Measurements from ENCODE around the gene GEN1. TPM values are rescaled to one million over a fixed set of nuclear protein-coding genes. Genes with fewer than 3 reads are reported as not detected.

Gene GEN1
- total RNA-seq, 1 donor: 32.4 TPM

DNA sequence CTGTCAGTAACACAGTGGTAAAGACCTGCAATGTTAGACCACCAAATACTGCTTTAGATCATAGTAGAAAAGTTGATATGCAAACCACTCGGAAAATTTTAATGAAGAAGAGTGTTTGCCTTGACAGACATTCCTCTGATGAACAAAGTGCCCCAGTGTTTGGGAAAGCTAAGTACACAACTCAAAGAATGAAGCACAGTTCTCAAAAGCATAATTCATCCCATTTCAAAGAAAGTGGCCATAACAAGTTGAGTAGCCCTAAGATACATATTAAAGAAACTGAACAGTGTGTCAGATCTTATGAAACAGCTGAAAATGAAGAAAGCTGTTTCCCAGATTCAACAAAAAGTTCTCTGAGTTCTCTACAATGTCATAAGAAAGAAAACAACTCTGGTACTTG is 27.5 kb downstream of the GEN1 start:
- no peak for DNase-seq (ENCODE audit: low read depth)
- H3K4me3 ChIP-seq (ENCODE audit: low read depth, low read length): no peak overlapping the region
- TF ChIP-seq, protein P1, sequence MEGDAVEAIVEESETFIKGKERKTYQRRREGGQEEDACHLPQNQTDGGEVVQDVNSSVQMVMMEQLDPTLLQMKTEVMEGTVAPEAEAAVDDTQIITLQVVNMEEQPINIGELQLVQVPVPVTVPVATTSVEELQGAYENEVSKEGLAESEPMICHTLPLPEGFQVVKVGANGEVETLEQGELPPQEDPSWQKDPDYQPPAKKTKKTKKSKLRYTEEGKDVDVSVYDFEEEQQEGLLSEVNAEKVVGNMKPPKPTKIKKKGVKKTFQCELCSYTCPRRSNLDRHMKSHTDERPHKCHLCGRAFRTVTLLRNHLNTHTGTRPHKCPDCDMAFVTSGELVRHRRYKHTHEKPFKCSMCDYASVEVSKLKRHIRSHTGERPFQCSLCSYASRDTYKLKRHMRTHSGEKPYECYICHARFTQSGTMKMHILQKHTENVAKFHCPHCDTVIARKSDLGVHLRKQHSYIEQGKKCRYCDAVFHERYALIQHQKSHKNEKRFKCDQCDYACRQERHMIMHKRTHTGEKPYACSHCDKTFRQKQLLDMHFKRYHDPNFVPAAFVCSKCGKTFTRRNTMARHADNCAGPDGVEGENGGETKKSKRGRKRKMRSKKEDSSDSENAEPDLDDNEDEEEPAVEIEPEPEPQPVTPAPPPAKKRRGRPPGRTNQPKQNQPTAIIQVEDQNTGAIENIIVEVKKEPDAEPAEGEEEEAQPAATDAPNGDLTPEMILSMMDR (IDR thresholded peaks at IDR 0.05; ENCODE audit: insufficient read depth, low read length): no peak

DNA sequence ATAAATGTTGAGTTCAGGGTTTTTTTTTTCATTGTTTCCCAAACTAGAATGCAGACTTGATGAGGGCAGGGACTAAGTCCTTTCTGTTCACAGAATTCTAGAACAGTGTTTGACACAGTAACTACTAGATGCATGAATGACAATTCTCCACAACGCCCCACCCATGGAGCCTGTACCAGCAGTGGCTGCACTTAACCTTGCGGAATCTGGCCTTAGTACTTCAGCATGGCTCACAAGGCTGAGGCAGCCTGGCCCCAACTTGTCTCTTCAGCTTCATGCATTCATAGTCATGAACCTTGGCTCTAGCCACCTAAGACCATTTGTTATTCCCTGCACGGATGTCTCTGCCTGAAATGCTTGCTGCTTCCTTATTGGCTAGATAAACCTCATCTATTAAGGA is 32.8 kb downstream of the GEN1 start:
- no peak for DNase-seq (ENCODE audit: low read depth)
- no peak overlapping the region for H3K4me3 ChIP-seq (ENCODE audit: low read depth, low read length)
- TF ChIP-seq, protein P1 (IDR thresholded peaks at IDR 0.05; ENCODE audit: insufficient read depth, low read length): no peak

DNA sequence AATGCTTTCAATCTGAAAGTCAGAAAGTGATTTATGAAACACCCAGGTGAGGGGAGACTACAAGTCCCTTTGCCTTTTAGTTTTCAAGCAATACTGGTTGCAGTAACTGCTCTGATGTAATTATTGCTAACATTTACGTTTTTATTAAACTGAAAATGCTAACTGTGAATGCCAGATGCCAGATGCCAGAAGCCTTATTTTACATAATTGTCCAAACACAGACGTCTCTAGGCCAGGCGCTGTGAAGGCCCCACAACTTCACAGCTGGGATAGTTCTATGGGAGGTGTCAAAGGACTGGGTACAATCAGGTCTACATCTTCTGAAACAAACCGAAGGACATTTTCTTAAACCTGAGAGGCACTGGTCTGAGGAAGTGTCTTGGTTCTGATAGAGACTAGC is 34.8 kb downstream of the GEN1 start:
- DNase-seq (ENCODE audit: low read depth): no peak
- TF ChIP-seq, protein P1 (IDR thresholded peaks at IDR 0.05; ENCODE audit: insufficient read depth, low read length): no peak
- no peak overlapping the region for H3K4me3 ChIP-seq (ENCODE audit: low read depth, low read length)

DNA sequence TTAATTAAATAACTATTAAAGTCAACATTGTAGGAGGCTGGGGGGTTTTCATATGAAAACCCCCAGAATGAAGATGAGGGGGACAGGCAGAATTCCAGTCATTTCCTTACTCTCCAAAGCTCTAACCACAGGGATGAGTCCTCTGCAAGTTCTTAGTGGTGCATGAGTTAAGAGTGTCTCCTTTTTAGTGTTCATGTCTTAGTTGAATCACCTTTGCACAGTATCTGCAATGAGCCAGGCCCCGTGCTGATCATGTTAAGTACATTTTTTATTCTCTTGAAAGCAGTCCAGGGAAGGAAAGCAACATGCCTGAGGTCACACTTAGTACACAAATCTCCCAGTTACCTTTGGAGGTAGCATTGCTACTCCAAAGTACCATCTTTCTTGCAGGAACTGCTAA is 36.6 kb downstream of the GEN1 start:
- TF ChIP-seq, protein P1 (IDR thresholded peaks at IDR 0.05; ENCODE audit: insufficient read depth, low read length): no peak
- H3K4me3 ChIP-seq (ENCODE audit: low read depth, low read length): no peak overlapping the region
- no peak for DNase-seq (ENCODE audit: low read depth)

DNA sequence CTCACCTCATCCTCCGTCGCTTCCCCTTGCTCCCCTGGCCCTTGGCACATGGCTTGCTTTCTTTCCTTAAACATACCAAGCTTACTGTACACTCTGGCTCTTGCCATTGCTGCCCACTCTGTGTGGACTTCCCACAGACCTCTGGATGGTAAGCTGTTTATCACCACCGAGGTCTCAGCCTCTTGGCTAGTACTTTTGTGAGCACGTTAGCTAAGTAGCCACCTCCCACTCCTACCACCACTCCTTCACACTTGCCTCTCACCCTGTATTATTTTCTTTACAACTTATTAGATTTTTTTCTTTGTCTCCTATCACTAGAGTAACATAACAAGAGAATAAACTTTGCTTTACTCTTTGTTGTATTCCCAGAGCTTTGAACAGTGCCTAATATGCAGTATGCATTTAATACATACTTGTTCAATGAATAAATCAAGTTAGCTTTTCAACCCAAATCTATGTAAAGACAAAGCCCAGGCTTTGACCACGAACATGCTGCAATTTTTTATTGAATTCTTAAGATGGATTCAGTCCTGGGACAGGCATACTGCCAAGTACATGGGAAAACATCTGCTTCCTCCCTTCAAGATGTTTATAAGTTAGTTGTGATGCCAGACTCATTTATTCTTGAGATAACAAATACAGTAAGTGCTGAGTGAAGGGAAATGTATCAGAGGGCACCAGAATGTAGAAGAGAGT is 37.3 kb downstream of the GEN1 start:
- no peak overlapping the region for H3K4me3 ChIP-seq (ENCODE audit: low read depth, low read length)

DNA sequence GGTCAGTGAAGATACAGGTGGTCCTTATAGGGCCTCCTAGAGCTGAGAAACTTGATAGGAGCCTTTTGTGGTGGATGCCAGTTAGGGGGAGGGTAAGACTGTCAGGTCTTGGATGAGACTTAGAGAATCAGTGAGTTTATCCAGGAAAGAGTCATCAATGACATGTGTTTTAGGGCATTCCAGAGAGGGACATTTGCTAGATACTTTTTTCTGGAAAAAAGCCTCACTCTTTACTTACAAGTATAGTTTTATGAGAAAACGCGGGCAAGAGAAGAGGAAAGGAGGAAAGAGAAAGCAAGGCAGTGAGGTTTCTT is 37.8 kb downstream of the GEN1 start:
- no peak overlapping the region for H3K4me3 ChIP-seq (ENCODE audit: low read depth, low read length)
- no peak for DNase-seq (ENCODE audit: low read depth)
- TF ChIP-seq, protein P1 (IDR thresholded peaks at IDR 0.05; ENCODE audit: insufficient read depth, low read length): no peak

More for the DNA sequence above, 37.3 kb downstream of the GEN1 start:
- TF ChIP-seq, protein P1 (IDR thresholded peaks at IDR 0.05; ENCODE audit: insufficient read depth, low read length): no peak
- DNase-seq (ENCODE audit: low read depth): peak; percentile 91

DNA sequence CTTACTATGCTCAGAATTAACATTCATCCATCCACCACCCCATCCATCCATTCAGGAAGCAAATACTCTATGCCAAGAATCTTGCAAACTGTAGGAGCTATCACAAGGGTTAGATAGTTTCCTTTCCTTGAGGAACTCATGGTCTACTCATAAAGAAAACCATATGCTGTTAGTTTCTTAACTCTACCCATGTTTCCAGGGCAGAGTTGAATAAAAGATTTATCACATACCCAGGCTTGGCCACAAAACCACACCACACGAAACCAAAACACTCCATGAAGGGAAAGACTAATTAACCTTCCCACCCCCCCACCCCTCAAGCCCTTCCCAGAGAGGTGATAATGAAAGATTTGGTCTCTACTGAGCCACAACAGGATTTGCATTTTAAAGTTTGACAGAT is 38.6 kb downstream of the GEN1 start:
- TF ChIP-seq, protein P1 (IDR thresholded peaks at IDR 0.05; ENCODE audit: insufficient read depth, low read length): no peak
- peak; percentile 12 for DNase-seq (ENCODE audit: low read depth)
- H3K4me3 ChIP-seq (ENCODE audit: low read depth, low read length): no peak overlapping the region
